Naive B cell (primary cell): Measurements from ENCODE around the gene NCAPD3. TPM values are rescaled to one million over a fixed set of nuclear protein-coding genes. Genes with fewer than 3 reads are reported as not detected.
"Not testable (repeated sequence)": the region's sequence is repeated elsewhere in the genome, so short reads cannot be mapped to it uniquely, and the experiment has no call there.

Experiments
- ATAC-seq, 2 donors: fragments of 150-1000 bp; cut with Tn5 transposase; 2 replicates each; pipeline ENCODE4 v1.10.0; 2021; ENCODE audit warnings: low read depth in 2 of 2, mild to moderate bottlenecking in 2 of 2, moderate library complexity in 2 of 2
- DNase-seq: peaks from one replicate; pipeline ENCODE4 v3.0.0; 2022
- H3K27ac Mint-ChIP-seq, 6 donors: one replicate each; pipeline ENCODE4 v1.8.0; 2020 to 2022; ENCODE audit warnings: mild to moderate bottlenecking in 6 of 6, mixed read lengths in 6 of 6, moderate library complexity in 5 of 6, inconsistent platforms in 2 of 6
- H3K27me3 Mint-ChIP-seq, 3 donors: one replicate each; pipeline ENCODE4 v1.8.0; 2021 to 2022; ENCODE audit warnings: mixed read lengths in 3 of 3, mild to moderate bottlenecking in 1 of 3
- H3K36me3 Mint-ChIP-seq, 2 donors: one replicate each; pipeline ENCODE4 v1.8.0; 2020 to 2022; ENCODE audit warnings: mixed read lengths in 2 of 2, inconsistent platforms in 1 of 2, mild to moderate bottlenecking in 1 of 2
- H3K4me1 Mint-ChIP-seq, 3 donors: one replicate each; pipeline ENCODE4 v1.8.0; 2020 to 2022; ENCODE audit warnings: mixed read lengths in 3 of 3, inconsistent platforms in 1 of 3, mild to moderate bottlenecking in 1 of 3, moderate library complexity in 1 of 3
- H3K4me3 Mint-ChIP-seq, 8 donors: one replicate each; pipeline ENCODE4 v1.8.0; 2020 to 2022; ENCODE audit warnings: mild to moderate bottlenecking in 8 of 8, mixed read lengths in 8 of 8, moderate library complexity in 8 of 8, inconsistent platforms in 2 of 8
- H3K9me3 Mint-ChIP-seq, 7 donors: one replicate each; pipeline ENCODE4 v1.8.0; 2020 to 2022; ENCODE audit warnings: mixed read lengths in 7 of 7, mild to moderate bottlenecking in 5 of 7, inconsistent platforms in 2 of 7, moderate library complexity in 1 of 7
- polyA plus RNA-seq, 6 donors: library from polyadenylated mRNA; unstranded; fragments of 300-500 nt; fragmentation: Illumina TruSeq; gene quantifications; one replicate each; pipeline ENCODE4 v1.2.3, GENCODE V29; 2021; ENCODE audit warnings: low read depth in 6 of 6

NCAPD3 gene
- polyA plus RNA-seq, 6 donors from 2014 or later = 6.2 to 13.2 (median 8.6) TPM

DNA sequence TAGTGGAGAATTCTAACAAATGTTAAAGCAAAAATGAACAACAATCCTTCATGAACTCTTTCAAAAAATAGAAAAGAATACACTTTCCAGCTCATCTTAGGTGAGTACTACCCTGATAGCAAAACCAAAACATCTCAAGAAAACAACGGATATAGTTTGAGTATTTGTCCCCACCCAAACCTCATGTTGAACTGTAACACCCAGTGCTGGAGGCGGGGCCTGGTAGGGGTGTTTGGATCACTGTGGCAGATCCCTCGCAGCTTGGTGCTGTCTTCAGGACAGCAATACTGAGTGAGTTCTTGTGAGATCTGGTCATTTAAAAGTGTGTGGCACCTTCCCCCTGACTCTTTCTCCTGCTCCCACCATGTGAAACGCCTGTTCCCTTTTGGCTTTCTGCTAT lies 27.0 kb downstream of the NCAPD3 start:
- Mint-ChIP-seq H3K27ac (peak overlapping the region in 1 of 6 donors; percentile 52), H3K36me3 (peaks cover 13 to 34% of the 10 kb centered on the region in 2 donors), H3K27me3 (no peaks in the 10 kb centered on the region), H3K4me3 (no peak overlapping the region), H3K9me3 (no peaks in the 10 kb centered on the region), H3K4me1 (no peaks in the 10 kb centered on the region)
- ATAC-seq = no peak
- no peak for DNase-seq

GRCh38 chr11:134188092-134188491 lies 35.7 kb downstream of the NCAPD3 start:
- DNase-seq, H3K4me3 Mint-ChIP-seq, H3K27me3 Mint-ChIP-seq, H3K27ac Mint-ChIP-seq, H3K9me3 Mint-ChIP-seq, ATAC-seq, H3K4me1 Mint-ChIP-seq: not testable (repeated sequence)
- peaks cover 42 to 44% of the 10 kb centered on the region in 2 donors for H3K36me3 Mint-ChIP-seq

DNA sequence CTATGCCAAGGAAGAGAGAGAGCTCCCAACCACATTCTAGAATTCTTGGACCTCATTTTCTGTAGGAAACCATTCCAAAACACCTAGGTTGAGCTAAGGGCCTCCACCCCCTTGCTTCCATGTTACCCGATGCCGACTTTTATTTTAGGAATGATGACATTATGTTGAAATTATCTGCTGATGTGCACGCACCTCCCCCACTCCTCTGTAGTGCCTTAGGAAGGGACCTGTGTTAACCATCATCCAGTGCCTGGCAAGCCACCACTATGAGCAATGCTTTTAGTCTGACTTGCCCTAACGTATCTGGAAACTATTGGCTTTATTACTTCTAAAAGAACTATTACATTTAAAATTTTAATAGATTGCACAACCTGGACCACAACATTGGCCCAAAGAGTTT lies 42.1 kb downstream of the NCAPD3 start:
- Mint-ChIP-seq H3K27ac (no peak overlapping the region), H3K9me3 (no peaks in the 10 kb centered on the region), H3K27me3 (no peaks in the 10 kb centered on the region), H3K4me1 (no peaks in the 10 kb centered on the region), H3K36me3 (peaks cover 7 to 31% of the 10 kb centered on the region in 2 donors), H3K4me3 (no peak overlapping the region)
- DNase-seq (no peak), ATAC-seq (no peak)

GRCh38 chr11:134178032-134178674 lies 45.6 kb downstream of the NCAPD3 start:
- ATAC-seq (no peak), DNase-seq (no peak)
- Mint-ChIP-seq H3K4me1 (no peaks in the 10 kb centered on the region), H3K9me3 (no peaks in the 10 kb centered on the region), H3K27me3 (no peaks in the 10 kb centered on the region), H3K4me3 (no peak overlapping the region), H3K36me3 (peaks cover 15 to 53% of the 10 kb centered on the region in 2 donors), H3K27ac (peak overlapping the region in 1 of 6 donors; percentile 42)

DNA sequence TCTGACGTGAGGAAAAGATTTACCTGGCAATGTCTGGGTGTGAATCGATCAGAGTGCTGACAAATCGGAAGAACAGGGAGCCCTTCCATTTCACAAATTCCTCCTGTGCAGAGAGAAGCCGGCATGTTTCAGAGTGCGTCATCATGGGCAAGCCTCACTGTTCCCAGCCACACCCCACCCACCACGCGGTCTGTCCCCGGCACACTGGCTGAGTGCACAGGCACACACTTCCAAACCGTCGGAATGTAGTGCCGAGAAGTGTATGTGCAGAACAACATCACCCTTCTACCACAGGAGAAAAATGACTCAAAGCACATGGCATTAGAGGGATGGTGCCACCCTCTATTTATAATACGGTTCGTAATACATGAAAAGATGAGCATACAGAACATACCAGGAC lies 47.5 kb downstream of the NCAPD3 start:
- ATAC-seq (no peak), DNase-seq (no peak)
- Mint-ChIP-seq H3K27ac (no peak overlapping the region), H3K9me3 (no peaks in the 10 kb centered on the region), H3K27me3 (no peaks in the 10 kb centered on the region), H3K4me1 (peaks cover 0 to 5% (median 0%) of the 10 kb centered on the region in 3 donors), H3K36me3 (peaks cover 22 to 47% of the 10 kb centered on the region in 2 donors), H3K4me3 (no peak overlapping the region)

- H3K36me3 Mint-ChIP-seq = peaks cover 30 to 46% of the 10 kb centered on the region in 2 donors
- H3K4me3 Mint-ChIP-seq = no peak overlapping the region
- no peaks in the 10 kb centered on the region for H3K27me3 Mint-ChIP-seq
- no peaks in the 10 kb centered on the region for H3K9me3 Mint-ChIP-seq
- no peak overlapping the region for H3K27ac Mint-ChIP-seq
- H3K4me1 Mint-ChIP-seq = peaks cover 0 to 5% (median 0%) of the 10 kb centered on the region in 3 donors
- no peak for ATAC-seq
- no peak for DNase-seq
These were observed 50.5 kb downstream of the NCAPD3 start for GRCh38 chr11:134173296-134173695.

- no peak for ATAC-seq
These were observed 51.8 kb downstream of the NCAPD3 start for GRCh38 chr11:134171951-134172350.

DNA sequence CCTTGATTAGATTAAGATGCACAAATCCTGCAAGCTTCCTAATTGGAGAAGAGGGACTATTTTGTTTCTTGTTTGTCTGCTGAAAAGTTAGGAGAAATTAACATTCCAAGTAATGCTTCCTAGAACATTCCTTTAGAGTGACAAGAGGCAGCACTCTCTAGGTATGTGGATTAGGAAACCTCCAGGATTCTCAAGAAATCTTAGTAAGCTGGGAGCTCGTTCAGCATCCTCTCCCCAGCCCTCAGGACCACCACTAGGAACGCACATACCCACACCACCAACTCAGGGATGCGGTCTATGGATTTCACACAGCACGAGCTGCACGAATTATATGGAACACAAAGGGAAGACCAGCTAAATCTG lies 52.9 kb downstream of the NCAPD3 start:
- Mint-ChIP-seq H3K4me1 (peaks cover 0 to 5% (median 0%) of the 10 kb centered on the region in 3 donors), H3K9me3 (no peaks in the 10 kb centered on the region), H3K27ac (peak overlapping the region in 1 of 6 donors; percentile 60), H3K4me3 (no peak overlapping the region), H3K27me3 (no peaks in the 10 kb centered on the region), H3K36me3 (peaks cover 30 to 33% of the 10 kb centered on the region in 2 donors)
- no peak for DNase-seq
- ATAC-seq = no peak

More at GRCh38 chr11:134171951-134172350, 51.8 kb downstream of the NCAPD3 start:
- Mint-ChIP-seq H3K9me3 (no peaks in the 10 kb centered on the region), H3K36me3 (peaks cover 38 to 44% of the 10 kb centered on the region in 2 donors), H3K4me3 (peak overlapping the region in 1 of 8 donors; percentile 17), H3K27ac (peak overlapping the region in 2 of 6 donors; percentile 41 to 60), H3K4me1 (peaks cover 0 to 5% (median 0%) of the 10 kb centered on the region in 3 donors), H3K27me3 (no peaks in the 10 kb centered on the region)
- DNase-seq = no peak

- H3K27ac Mint-ChIP-seq = no peak overlapping the region
- no peaks in the 10 kb centered on the region for H3K27me3 Mint-ChIP-seq
- H3K36me3 Mint-ChIP-seq = peaks cover 29 to 33% of the 10 kb centered on the region in 2 donors
- DNase-seq (no peak), ATAC-seq (no peak)
- H3K4me3 Mint-ChIP-seq = no peak overlapping the region
- H3K4me1 Mint-ChIP-seq = peaks cover 0 to 5% (median 0%) of the 10 kb centered on the region in 3 donors
- no peaks in the 10 kb centered on the region for H3K9me3 Mint-ChIP-seq
These were observed 53.4 kb downstream of the NCAPD3 start for GRCh38 chr11:134170177-134170918.

- Mint-ChIP-seq H3K27me3 (no peaks in the 10 kb centered on the region), H3K4me3 (no peak overlapping the region), H3K36me3 (peaks cover 33 to 52% of the 10 kb centered on the region in 2 donors), H3K9me3 (no peaks in the 10 kb centered on the region), H3K4me1 (no peaks in the 10 kb centered on the region), H3K27ac (peak overlapping the region in 1 of 6 donors; percentile 87)
- DNase-seq (no peak), ATAC-seq (no peak)
These were observed 59.0 kb downstream of the NCAPD3 start for GRCh38 chr11:134164490-134165370.

DNA sequence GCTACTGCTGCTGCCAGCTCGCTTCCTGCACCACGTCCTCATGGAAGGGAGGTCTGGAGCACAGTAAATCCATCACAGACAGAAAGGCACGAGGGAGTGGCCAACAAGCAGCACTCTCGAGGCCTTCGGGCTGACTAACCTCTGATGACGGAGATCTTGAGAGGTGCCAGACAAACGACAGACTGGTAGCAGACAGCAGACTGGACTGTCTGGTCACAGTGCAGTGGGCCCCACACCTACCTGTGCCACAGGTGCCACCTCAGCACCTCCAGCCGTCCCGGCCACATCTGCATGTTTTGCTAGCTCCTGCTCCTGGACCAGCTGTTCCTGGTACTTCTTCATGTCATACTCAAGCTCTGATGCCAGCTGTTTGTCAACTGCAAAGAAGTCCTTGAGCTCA lies 64.1 kb downstream of the NCAPD3 start:
- DNase-seq = no peak
- H3K27ac Mint-ChIP-seq = no peak overlapping the region
- no peaks in the 10 kb centered on the region for H3K27me3 Mint-ChIP-seq
- peaks cover 20 to 38% of the 10 kb centered on the region in 2 donors for H3K36me3 Mint-ChIP-seq
- no peak for ATAC-seq
- H3K4me3 Mint-ChIP-seq = no peak overlapping the region
- peaks cover 0 to 3% (median 0%) of the 10 kb centered on the region in 3 donors for H3K4me1 Mint-ChIP-seq
- H3K9me3 Mint-ChIP-seq = no peaks in the 10 kb centered on the region

DNA sequence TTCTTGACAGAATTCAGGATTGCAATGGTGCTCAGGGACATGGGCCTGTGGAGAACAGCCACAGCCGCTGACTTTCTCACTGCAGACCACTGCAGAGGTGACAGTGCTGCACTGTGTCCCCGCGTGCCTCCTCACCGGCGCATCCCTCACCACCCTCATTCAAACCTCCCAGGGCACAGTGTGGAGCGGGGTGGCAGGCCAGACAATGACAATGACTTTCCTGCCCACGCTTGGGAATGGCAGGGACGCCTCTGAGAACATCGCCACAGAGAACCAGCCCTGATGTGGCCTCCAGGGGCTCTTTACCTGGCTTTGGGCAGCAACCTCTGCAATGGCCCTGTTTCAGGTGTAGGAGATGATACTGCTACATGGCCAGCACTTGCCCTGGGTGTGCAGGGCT lies 65.7 kb downstream of the NCAPD3 start:
- peaks cover 0 to 4% (median 0%) of the 10 kb centered on the region in 3 donors for H3K4me1 Mint-ChIP-seq
- ATAC-seq (no peak), DNase-seq (no peak)
- no peaks in the 10 kb centered on the region for H3K27me3 Mint-ChIP-seq
- H3K36me3 Mint-ChIP-seq = peaks cover 16 to 35% of the 10 kb centered on the region in 2 donors
- no peak overlapping the region for H3K27ac Mint-ChIP-seq
- H3K4me3 Mint-ChIP-seq = no peak overlapping the region
- H3K9me3 Mint-ChIP-seq = no peaks in the 10 kb centered on the region

DNA sequence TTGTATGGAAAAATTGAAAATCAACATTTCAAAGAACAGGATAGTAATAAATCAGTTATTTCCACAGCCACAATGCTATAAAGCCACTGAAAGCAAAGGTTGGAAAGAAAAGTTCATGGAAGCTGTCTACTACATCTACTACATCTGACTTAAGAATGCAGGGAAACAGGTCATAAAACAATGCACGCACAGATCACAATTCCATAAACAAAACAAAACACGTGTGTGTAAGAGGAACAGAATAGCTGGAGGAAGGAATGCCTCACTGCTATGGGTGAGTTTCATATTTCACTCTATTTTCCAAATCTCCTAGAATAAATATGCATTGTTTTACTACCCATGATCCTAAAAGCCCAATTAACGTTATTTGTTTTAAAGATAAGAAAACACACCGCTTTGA lies 66.3 kb downstream of the NCAPD3 start:
- peaks cover 0 to 4% (median 0%) of the 10 kb centered on the region in 3 donors for H3K4me1 Mint-ChIP-seq
- no peak for DNase-seq
- no peaks in the 10 kb centered on the region for H3K9me3 Mint-ChIP-seq
- peaks cover 16 to 35% of the 10 kb centered on the region in 2 donors for H3K36me3 Mint-ChIP-seq
- H3K4me3 Mint-ChIP-seq = no peak overlapping the region
- no peak overlapping the region for H3K27ac Mint-ChIP-seq
- no peak for ATAC-seq
- H3K27me3 Mint-ChIP-seq = no peaks in the 10 kb centered on the region
